Colon (tissue), 2 donors: ENCODE data around the gene SOX6.

ENCODE experiments used
- FAIRE-seq: peaks from 2 replicates; lab custom pipeline; 2012; peaks lifted over from hg19 to GRCh38; lab: Jason Lieb, UNC
- donor health status: control.
- donor health status: control.

Gene SOX6

GRCh38 chr11:16271258-16271657 lies 85.1 kb downstream of the SOX6 start:
- FAIRE-seq: no peak

DNA sequence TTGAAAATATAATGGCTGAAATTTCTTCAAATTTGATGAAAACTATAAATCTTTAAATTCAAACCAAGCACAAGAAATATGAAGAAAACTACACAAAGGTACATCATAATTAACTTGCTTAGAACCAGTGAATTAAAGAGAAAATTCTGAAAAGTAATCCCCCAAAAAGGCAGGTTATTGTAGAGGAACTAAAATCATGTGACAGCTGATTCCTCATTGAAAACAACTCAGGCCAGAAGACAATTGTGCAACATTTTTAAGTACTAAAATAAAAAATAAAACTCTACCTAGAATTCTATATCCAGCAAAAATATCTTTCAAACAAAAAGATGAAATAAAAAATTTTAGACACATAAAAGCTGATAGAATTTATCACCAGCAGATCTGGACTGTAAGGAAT lies 90.3 kb downstream of the SOX6 start:
- no peak for FAIRE-seq

DNA sequence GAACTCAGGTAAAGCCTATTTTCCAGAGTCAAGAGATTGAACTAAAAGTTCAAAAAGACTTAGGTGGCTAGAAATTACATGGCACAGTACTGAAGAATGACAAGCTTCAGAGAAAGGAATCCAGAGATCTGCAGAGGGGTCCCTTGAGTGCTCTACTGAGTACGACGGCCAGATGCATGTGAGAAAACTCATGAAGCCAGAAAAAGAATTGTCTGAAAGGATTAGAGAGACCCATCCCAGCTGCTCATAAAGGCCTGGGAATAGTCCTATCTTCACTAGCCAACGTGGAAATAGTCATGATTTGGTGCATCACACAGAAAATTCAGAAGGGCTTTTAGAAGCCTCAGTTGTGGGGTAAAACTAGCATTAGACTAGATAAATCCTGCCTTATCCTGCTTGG lies 91.3 kb downstream of the SOX6 start:
- no peak for FAIRE-seq

DNA sequence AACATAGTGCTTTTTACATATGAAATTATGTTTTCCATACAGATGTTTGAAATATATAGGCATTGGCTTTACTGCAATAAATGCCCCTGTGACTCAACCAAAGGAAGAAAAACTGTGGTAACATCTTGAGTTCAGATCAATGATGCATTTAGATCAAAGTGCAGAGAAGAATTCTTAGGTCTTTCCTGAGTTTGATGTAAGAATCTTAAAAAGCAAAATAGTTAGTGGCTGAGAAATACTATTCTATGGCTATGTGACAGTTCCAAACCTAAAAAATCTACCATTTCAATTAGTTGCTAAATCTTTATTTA lies 93.7 kb downstream of the SOX6 start:
- FAIRE-seq: no peak

DNA sequence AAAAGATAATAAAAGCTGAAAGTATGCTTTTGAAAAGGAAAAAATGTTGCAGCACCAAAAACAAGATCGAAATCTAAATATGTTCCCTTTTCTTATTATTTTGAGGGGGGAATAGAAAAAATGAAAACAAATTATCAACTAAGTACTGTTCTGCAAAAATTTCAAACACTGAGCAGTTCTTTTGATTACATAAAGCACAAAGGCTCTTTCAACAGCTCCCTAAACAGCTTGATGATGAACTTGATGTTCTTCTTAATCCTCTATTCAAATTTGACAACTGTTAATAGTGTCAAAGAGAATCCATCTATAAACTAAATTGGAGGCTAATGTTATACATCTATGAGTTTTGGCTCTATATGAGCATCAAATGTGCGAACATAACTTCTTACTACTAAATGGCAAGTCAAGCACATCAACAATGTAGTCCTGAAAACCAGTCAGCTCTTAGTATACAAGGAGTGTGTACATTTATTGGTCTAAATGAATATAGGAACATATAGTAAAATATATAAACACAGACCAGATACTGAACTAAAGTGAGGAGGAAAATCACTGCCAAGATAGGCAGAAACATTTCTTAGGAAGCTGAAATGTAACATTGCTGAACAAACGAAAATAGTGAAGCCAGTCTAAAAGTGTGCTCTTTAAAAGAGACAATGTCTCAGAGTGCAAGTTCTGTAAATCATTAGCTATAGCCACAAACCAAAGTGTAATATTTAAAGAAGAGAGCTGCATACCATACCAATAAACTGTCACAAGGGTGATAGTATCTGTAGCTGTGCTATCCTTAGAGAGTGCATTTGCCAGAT lies 94.3 kb downstream of the SOX6 start:
- no peak for FAIRE-seq

GRCh38 chr11:16252373-16252772 lies 104.0 kb downstream of the SOX6 start:
- FAIRE-seq: no peak

GRCh38 chr11:16248248-16248647 lies 108.1 kb downstream of the SOX6 start:
- FAIRE-seq: no peak

- FAIRE-seq: no peak
Observed at GRCh38 chr11:16242806-16243205, 113.5 kb downstream of the SOX6 start.

- FAIRE-seq: no peak
Observed at GRCh38 chr11:16240687-16241086, 115.7 kb downstream of the SOX6 start.

DNA sequence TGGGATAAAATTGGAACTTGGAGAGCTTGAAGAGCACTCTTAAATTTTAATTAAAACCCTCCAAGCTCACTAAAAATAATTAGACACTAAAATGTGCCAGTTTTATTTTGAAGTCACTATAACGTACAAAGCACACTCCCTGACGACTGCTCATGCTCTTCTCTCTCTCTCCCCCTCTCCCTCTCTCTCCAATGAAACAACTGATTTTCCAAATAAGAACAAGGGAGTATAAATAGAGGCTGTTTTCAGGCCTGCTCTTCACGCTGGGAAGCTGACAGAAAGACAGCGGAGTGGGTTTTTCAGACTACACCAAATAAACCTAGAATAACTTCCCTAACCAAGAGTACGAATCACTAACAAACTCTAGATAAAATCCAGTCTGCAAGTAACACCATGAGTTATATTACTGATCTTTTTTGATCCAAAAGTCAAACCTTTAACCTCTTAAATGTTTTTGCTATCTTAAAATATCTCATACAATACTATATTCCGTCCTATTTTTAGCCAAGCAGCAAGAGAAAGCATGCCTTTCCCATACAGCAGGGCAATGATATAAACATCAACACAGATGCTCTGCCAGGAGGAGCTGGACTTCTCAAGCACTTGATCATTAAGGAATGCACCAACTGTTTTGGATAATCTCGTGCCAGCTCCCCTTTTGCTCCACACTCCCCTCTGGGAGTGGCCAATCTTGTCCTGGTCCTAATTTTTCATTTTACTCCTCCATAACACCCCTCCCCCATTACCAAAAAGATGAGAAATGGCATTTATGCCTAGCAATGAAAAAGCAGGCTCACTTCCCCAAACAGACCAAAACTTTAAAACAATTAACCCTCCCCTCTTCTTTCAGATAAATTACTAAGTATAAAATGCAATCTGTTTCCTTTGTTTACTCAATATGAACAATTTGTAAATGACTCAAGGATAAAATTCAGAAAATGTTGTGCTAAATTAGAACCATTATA lies 116.9 kb downstream of the SOX6 start:
- no peak for FAIRE-seq

DNA sequence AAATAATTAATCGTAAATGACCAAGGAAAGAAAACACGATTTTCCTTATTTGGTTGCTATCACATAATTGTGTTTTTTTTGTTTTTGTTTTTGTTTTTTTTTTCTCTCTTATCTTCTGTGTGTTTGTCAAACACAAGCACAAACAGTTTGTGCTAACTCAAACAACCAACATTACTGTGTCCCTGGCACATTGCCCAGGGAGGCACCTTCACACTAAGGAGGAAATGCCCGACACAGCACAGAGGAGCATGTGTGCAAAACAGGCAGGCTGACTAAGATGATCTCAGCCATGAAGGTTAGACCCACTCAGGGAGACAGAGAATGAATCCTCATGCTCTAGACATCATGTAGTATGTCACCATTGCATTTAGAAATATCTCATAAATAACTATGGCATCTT lies 130.1 kb downstream of the SOX6 start:
- FAIRE-seq: no peak

DNA sequence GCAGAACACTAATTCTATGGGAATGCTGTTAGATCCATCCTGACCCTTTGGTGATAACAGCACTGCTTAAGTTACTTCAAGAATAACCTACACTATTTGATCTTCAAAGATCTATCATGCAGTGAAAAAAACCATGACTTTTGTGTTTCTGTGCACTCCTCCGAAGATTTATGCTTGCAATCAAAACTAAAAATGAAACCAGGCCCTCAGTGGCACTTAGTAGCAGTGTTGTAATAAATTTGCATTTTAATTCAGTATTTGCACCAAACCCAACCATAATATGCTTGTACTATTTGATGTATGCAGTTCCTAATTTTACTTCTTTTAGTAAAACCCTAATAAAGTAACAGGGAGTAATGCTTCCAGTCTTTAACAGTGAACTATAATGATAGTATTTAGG lies 130.7 kb downstream of the SOX6 start:
- FAIRE-seq: no peak

DNA sequence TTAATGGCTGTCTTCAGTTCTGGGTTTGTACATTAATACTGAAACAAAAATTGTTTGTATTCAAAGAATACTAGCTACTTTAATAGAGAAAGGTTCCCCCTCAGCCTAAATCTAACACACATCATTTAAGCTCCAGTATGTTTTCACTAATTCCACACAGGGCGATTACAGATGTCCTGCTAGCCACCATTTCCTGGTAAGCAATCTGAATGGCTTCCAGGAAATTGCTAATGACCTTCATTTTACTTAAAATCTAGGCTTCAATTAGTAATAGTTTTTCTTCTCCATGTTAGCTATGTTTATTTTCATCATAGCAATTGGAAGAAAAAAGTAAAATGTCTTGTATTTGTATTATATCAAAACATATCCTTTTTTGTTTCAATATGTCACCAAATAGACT lies 132.8 kb downstream of the SOX6 start:
- FAIRE-seq: no peak

GRCh38 chr11:16217631-16218030 lies 138.7 kb downstream of the SOX6 start:
- FAIRE-seq: no peak

DNA sequence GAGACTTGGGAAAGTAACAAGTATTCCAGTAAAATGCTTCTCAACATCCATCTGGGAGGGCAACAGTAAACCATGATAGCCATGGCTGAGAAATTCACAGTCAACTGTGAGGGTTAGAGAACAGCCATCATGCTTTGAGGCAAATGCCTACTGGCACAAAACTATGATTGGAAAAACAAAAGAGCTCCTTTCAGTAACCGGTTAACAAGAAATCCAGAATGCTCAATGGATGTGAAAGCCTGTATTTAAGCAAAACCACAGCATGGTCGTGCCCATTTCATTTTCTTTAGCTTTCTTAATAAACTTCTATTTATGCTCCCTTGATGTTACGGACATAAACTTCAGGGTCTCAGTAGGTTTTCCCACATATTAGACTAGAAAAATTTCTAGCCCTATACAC lies 139.5 kb downstream of the SOX6 start:
- no peak for FAIRE-seq

GRCh38 chr11:16215352-16215751 lies 141.0 kb downstream of the SOX6 start:
- FAIRE-seq: no peak

GRCh38 chr11:16211407-16211806 lies 144.9 kb downstream of the SOX6 start:
- no peak for FAIRE-seq

- FAIRE-seq: no peak
Observed at GRCh38 chr11:16204261-16204660, 152.1 kb downstream of the SOX6 start.

DNA sequence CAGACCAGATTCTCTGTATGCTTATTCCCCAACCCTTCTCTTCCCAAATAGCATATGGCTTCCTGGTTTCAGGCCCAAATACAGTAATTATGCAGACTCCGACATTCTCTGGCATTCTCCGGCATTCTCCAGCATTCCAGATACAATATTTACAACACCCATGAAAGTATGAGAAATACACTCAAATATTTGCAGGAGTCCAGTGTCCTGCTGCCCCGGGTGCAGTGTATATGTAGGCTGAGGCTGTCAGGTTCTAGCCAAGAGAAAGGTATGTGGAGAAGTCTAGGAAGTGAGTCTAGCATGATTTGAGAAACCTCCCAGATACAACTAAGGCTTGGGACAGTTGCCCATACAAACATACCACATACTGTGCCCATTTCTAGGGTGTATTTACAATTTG lies 160.7 kb downstream of the SOX6 start:
- FAIRE-seq: no peak

DNA sequence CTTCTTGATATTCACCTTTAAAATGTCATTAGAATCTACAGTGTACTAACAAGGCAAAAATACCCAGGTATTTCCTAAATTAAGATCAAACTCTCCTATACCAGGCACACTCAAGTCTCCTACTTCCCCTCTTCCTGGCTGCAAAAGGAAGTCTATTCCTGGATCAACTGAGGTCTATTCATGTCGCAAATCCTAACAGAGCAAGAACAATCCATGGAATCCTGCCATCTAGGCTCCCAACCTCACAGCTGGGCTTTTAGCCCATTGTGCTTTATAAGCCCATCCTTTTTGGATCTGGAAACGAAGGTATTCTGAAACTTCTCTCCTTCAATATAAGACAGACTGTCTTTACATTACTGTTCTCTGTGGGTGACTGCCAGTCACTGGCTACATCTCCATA lies 161.8 kb downstream of the SOX6 start:
- FAIRE-seq: no peak

DNA sequence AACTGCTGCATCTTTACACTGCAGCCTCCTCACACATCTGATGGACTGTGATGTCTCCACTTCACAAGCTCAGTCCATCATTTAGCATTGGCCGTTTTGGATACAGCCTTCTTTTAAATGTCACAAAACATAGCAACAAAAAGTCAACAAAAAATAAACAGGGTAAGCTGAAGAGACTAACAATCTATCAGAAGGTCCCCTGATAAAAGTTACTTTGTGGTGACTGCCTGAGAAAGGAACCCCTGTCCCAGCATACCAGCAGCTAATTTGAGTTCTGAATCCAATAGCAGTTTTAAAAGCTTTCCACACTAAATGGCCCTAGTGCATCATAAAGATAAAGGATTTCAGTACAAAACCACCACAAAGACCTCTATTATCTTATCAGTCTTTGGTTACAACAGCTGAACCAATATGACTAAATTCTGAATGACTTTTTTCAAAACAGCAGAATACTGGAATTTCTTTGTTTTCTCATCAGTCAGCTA lies 162.4 kb downstream of the SOX6 start:
- FAIRE-seq: no peak

DNA sequence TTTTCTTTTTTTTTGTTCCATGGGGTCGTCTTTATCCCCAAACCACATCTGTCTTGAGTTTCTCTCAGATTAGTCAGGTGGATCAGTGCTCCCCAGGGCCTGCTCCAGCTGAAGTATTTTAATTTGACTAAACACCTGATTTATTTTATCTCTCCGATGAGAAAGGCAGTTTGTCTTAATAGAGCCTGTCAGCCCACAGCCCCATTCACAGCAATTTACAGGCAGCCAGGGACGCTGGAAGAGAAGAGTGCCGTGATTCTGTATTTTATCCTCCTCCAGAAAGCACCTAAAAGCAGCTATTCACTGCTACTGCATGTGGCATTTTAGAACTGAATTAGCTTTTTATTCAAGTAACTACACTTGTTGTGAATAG lies 164.5 kb downstream of the SOX6 start:
- FAIRE-seq: no peak

- FAIRE-seq: no peak
Observed at GRCh38 chr11:16191212-16191867, 165.0 kb downstream of the SOX6 start.
